ENCODE data around the gene MS4A10. TPM values are rescaled to one million over a fixed set of nuclear protein-coding genes. Genes with fewer than 3 reads are reported as not detected.

The MS4A10 gene
- total and polyA plus RNA-seq, 2 of the 8 experiments (the other 6 are each of a cell fraction or from before 2014, with no cell fraction given), result not detected

GRCh38 chr11:60797846-60798630, 12.9 kb downstream of the MS4A10 start (continued):
- no peak for TF ChIP-seq CTBP2 (IDR thresholded peaks at IDR 0.05; ENCODE audit: borderline replicate concordance, insufficient read depth, insufficient read length, low read length)
- TF ChIP-seq RNF2 (IDR thresholded peaks at IDR 0.05; ENCODE audit: borderline replicate concordance, low read depth, low read length, missing control alignments, poor library complexity, severe bottlenecking), result no peak
- no peak for TF ChIP-seq ATF2 (IDR thresholded peaks at IDR 0.05; ENCODE audit: low read length)
- no peak for TF ChIP-seq JUN (IDR thresholded peaks at IDR 0.05; ENCODE audit: low read depth, low read length)
- TF ChIP-seq SP1 (IDR thresholded peaks at IDR 0.05; ENCODE audit: low read depth, low read length), result no peak
- TF ChIP-seq CHD2 (IDR thresholded peaks at IDR 0.05; ENCODE audit: low read length), result no peak
- TF ChIP-seq BACH1 (IDR thresholded peaks at IDR 0.05; ENCODE audit: low read length), result no peak
- TF ChIP-seq EP300 (IDR thresholded peaks at IDR 0.05; ENCODE audit: borderline replicate concordance in 1 of 2, low read depth in 2 of 2, low read length in 2 of 2), result no peak
- TF ChIP-seq MAFK (IDR thresholded peaks at IDR 0.05; ENCODE audit: low read depth, low read length), result no peak
- TF ChIP-seq POLR2A (IDR thresholded peaks at IDR 0.05; ENCODE audit: control extremely low read depth in 1 of 2, low read depth in 2 of 2, low read length in 2 of 2), result no peak

Data from H1 (cell line).